Stimulated activated naive CD4-positive, alpha-beta T cell treated with Interleukin-2 at 50 U/mL for 16 hours (primary cell): ENCODE data around the gene STAM.
A peak's percentile ranks its signal among the peaks of the same experiment; 100 is the strongest.
"Not testable (repeated sequence)": the region's sequence is repeated elsewhere in the genome, so short reads cannot be mapped to it uniquely, and the experiment has no call there.

Experiments used
- DNase-seq: peaks from one replicate; lab custom pipeline; 2025; lab: John Stamatoyannopoulos, UW

STAM gene

DNA sequence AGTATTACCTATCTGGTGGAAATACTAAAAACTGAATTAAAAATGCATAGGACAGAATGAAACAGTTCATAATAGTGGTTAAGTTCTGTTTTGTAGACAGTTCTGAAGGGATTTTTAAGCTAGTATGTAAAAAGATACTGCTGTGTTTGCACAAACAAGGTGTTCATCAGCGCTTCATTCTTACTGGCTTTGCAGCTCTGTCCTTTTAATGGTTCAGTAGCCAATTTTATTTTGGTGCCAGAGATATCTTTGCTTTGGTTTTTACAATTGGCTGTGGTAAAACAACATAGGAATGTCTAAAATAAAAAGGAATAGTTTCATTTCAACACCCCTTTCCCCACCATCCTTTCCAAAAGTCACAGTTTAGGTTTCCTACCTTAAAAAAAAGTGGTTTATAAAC lies 33.0 kb downstream of the STAM start:
- no peak for DNase-seq

DNA sequence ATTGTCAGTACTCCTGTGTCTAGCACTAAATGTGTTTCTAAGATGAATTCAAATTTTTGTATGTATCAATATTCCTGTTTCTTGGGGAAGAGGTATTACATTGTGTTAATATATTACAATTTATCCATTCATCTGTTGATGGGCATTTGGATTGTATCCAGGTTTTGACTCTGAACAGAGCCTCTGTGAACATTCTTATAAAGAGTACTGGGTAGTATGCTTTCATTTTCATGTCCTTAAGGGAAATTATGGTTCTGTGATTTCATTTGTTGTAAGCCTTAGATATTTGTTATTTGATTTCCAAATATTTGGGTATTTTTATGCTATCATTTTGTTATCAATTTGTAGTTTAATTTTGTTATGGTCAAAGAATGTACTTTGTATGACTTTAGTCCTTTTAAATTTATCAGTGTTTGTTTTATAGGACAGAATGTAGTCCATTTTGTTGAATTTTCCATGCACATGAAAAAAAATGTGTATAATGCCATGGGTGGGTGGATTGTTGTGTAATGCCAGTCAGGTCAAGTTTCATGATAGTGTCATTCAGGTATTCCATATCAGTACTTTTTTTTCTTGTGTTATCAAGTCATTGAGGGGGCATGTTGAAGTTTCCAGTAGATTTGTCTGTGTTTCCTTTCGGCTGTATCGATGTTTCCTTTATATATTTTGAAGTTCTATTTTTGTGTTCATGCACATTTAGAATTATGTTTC lies 38.4 kb downstream of the STAM start:
- DNase-seq, result no peak

DNA sequence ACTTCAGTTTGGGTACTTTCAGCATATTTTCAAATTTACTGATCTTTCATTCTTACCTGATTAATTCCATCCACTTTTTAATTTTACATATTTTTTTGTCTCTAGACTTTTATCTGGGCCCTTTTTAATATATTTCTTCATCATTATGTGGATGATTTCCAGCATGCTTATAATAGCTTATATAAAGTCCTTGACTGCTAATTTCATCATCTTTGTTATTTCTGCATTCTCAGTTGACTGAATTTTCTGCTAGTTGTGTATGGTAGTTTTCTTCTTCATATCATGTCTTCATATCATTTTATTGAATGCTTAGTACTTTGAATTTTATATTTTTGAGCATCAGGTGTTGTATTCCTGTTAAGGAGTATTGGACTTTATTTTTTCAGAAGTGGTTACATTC lies 39.6 kb downstream of the STAM start:
- DNase-seq, result no peak

DNA sequence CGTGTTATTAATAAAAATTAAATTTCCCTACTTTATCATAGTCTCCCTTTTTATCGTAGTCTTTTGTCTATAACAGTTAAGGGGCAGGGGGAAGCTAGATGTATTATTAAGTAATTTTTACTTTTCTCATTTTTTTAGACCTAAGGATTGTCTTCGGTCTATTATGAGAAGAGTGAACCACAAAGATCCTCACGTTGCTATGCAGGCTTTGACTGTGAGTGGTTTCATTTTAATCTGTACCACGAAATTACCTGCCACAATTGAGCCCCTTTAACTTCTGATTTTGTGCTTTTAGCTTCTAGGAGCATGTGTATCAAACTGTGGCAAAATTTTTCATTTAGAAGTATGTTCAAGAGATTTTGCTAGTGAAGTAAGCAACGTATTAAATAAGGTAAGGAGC lies 40.6 kb downstream of the STAM start:
- no peak for DNase-seq

DNA sequence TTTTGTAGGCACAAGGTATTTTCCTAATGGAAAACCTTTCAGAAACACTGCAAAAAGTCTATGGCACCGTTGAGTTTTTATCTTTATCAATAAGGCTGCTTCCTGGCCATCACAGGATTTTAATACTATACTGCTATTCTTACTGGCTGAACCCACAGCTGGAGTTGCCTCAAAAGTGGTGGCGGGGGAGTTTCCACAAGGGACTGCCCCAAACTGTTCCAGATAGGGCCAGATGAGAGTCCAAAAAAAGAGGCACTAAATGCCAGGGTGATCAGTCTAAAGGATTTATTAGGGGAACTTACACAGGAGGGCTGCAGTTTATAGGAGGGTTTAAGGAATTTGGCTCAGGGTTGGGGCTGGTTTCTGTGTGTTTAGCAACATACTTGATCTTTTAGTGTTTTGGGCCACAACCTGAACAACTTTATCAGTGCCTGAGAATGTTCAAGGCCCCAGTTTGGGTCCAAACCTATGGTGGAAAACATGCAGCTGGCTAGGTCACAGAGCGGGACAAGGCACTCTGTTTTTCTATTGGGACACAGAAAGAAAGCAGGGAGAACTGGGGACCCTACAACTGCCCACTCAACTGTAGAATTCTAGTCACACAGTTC lies 41.4 kb downstream of the STAM start:
- peak; percentile 12 for DNase-seq

DNA sequence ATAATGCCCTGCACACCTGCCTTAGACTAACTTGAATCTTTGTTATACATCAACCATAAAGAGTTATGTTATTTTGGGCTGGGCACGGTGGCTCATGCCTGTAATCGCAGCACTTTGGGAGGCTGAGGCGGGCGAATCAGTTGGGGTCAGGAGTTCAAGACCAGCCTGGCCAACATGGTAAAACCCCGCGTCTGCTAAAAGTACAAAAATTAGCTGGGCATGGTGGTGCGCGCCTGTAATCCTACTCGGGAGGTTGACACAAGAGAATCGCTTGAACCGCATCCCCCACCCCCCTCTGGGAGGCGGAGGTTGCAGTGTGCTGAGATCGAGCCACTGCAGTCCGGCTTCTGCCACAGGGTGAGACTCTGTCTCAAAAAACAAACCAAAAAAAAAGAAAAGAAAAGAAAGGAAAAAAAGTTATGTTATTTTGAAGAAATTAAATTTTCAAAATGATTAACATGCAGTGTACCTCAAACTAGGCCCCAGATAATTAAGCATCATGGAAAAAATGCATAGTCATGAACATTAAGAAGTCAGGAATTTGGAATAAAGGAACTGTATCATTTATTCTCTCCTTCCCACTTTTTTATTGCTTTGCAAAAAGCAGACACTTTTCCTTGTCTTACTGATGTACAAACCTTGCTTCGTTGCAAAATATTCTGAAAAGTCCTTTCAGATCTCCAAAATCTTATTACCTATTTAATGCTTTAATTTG lies 43.3 kb downstream of the STAM start:
- no peak for DNase-seq

DNA sequence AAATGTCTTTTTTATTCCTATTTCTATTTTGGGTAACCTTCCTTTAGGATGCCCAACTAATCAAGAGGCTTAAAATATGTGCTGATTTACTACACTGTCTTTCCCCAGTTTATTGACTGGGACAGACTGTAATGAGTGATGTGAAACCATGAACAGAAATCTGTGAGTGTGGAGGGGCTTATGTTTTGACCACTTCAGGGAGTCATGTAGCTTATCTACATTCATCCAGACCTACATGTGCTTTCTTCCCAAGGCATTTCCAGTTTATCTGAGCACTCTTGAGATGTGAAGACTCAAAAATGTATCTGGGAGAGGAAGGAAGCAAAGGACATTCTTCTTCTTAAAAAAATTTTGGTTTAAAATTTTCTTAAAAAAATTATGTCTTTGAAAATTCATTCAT lies 45.2 kb downstream of the STAM start:
- DNase-seq, result no peak

DNA sequence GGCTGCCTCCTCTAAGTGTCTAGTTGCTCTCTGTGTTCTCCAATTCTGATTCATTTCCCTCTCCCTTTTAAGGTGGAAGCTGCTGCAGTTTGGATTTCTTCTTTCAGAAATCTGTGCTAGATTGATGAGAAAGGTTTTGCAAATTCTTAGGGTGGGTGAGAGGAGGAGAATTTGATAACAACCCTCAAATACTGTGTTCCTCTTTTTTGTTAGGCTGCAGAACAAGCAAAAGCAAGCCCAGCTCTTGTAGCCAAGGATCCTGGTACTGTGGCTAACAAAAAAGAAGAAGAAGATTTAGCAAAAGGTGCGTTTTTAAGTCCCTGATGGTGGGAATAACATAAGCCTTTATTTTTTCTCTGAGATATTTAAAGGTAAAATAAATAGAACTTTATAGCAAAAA lies 49.1 kb downstream of the STAM start:
- no peak for DNase-seq

DNA sequence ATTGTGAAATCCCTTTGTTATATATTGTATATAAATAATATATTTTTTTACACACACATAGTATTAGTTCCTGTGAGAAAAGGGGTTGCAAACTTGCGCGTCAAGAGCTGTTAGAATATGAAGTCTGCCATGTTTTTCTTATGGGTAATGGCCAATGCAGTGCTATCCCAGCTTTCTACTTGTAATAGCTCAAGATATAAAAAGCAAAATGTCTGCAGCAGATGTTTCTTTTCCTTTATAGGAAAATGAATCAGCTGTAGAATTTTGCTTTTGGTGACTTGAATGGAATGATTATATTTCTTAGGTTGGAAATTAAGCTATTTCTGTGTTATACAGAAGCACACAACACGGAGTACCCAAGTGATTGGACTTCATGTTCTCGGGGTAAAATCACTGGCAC lies 54.7 kb downstream of the STAM start:
- no peak for DNase-seq

DNA sequence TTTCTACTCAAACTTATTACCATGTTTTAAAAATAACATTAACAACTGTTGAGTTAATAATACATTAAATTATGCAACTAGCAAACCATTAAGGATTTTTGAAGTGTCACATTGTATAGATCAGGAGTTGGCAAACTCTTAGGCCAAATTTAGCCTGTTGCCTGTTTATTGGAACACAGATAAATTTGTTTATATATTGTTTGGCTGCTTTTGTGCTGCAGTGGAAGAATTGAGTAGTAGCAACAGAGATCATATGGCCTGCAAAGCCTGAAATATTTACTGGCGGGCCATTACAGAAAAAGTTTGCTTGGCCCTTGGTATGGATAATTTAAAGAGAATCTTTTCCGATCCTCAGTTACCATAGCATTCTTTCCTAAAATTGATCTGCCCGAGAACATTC lies 57.4 kb downstream of the STAM start:
- no peak for DNase-seq

DNA sequence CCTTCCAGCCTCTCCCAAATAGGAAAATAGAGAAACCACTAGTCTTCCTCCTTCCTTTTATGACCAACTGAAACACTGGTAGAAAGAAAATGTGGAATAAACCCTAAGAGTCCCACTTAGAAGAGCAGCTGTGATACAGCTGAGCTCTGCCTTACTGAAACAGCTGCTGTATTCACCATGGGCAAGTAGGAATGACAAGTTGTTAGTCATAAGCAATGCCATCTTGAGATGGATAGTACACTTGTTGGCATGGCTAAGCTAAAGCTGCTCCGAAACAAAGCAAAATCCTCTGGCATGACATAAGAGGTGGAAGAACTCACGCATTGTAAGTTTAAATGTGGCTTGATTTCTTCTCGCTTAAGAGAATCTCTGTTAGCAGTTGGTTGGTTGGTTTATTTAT lies 59.8 kb downstream of the STAM start:
- no peak for DNase-seq

DNA sequence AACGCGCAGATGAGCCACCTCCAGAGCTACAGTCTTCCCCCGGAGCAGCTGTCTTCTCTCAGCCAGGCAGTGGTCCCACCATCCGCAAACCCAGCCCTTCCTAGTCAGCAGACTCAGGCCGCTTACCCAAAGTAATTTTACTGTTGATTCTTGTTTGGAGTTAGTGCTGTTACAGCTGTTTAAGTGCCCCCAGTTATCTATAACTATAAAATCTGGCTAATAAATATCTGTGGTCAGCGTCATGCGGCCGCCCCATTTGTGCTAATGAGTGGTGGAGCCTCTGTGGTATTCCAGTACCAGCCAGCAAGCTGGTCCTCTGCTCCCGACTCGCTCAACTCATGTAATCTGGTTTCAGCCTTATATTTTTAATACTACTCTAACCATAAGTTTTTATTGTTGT lies 64.9 kb downstream of the STAM start:
- no peak for DNase-seq

DNA sequence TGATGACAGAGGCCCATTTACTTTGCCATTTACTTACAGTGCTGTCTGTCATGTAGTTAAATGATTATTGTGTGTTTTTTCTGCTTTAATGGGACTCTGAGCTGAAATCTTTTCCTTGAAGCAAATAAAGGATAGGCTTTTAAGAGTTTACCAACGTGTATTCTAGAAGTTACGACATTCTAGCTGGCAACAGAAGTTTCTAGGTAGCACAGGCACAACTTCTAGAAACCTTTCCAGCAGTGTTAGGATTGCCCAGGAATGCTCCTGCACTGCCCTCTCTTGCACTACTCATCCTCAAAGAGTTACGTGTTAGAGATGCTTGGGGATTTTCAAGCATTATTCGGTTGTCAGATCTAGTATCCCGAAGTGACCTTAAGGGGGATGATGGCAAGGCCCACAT lies 65.5 kb downstream of the STAM start:
- DNase-seq, result no peak

DNA sequence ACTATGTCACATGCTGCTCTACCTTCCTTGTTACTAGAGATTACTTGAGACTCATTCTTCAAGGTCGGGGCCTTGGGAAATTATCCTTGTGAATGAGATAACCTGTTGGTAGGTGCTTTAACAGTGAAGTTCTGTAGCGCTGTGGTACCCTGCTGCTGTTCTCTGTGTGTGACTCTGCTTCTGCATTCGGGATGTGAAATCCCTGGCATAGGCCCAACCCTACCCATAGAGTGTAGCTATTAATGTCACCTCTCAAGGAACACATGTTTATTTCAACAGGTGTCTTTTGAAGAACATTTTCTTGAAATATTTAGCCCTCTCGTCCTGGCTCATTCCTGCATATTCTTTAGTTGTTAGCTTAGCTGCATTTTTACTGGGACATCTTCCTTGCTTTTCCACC lies 66.2 kb downstream of the STAM start:
- no peak for DNase-seq

DNA sequence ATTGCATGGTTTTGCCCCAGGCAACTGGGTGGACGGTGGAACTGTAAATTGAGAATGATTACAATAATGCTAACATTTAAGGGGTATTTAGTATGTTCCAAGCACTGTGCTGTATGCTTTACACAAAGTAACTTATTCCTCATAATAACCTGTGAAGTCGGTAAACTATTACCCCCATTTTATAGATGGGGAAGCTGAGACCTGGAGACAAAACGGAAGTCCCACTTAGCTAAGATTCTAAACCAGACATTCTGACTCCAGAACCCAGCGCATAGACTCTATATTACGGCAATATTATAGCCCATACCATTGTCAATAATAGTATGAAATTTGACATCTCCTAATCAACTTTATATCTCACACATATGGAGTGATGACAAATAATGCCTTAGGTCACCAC lies 68.1 kb downstream of the STAM start:
- no peak for DNase-seq

DNA sequence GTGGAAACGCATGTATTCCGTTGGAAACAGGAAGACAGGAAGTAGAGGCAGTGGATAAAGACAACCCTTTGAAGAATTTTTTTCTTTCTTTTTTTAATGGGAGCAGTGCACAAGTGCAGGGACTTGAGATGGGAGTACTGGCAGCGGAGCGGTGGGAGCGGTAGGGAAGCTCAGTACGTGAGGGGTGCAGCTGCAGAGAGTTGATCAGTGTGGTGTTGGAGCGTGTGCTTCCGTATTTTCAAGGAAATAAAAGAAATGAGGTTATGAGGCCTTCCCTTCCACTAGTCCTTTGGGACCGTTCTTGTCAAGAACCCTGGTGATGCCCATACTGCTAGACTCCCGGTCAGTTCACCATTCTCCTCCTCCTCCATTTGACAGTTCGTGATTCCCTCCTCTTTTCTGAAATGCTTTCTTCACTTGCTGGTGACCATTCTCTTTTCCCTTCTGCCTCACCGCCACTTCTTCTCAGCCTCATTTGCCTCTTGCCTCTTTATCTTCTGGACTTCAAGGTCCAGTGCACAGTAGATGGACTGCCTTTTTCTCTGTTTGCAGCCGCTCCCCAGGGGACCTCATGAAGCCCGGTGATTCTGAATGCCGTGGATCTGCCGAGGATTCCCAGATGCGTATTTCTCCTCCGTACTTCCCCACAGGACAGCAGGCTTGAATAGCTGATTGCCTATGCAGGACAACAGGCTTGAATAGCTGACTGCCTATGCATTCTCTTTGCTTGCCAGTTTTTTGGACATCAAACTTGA lies 68.9 kb downstream of the STAM start:
- no peak for DNase-seq

DNA sequence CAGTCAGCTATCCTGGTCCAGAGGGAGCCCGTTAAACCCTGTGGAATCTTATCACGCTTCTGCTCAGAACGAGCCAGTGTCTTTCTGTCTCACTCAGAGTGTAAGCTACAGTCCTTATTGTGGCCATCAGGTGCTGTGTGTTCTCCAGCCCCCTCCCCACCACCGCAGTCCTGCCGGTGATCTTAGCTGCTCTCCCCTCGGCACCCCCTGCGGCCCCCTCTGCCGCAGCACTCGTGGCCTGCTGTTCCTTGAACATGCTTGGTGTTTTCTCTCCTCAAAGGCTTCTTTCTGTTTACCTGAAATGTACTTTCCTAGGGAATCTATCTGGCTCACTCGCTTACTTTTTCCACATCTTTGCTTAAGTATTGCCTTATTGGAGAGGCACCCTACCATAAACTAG lies 69.8 kb downstream of the STAM start:
- no peak for DNase-seq

DNA sequence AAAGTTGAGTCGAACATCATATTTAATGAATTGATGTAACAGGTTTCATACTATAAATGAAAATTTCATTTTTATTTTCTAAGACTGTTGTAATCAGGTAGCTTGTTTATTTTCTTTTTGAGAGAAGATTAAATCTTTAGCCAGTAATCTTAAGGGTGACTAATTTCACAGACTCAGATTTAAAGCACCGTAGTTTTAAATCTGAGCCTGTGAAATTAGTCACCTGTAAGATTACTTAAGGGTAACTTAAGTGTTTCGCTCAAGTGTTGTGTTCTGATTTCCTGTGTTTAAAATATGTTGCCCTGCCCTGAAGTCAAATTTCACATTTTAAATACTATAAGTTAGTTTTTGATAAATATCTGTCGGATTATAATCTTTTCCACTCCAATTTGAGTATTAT lies 72.2 kb downstream of the STAM start:
- DNase-seq, result no peak

DNA sequence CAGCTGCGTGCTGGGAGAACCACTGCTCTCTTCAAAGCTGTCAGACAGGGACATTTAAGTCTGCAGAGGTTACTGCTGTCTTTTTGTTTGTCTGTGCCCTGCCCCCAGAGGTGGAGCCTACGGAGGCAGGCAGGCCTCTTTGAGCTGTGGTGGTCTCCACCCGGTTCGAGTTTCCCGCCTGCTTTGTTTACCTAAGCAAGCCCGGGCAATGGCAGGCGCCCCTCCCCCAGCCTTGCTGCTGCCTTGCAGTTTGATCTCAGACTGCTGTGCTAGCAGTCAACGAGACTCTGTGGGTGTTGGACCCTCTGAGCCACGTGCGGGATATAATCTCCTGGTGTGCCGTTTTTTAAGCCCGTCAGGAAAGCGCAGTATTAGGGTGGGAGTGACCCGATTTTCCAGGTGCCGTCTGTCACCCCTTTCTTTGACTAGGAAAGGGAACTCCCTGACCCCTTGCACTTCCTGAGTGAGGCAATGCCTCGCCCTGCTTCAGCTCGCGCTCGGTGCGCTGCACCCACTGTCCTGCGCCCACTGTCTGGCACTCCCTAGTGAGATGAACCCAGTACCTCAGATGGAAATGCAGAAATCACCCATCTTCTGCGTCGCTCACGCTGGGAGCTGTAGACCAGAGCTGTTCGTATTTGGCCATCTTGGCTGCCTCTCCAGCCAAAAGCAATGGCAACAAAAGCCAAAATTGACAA lies 78.5 kb downstream of the STAM start:
- DNase-seq, result not testable (repeated sequence)

DNA sequence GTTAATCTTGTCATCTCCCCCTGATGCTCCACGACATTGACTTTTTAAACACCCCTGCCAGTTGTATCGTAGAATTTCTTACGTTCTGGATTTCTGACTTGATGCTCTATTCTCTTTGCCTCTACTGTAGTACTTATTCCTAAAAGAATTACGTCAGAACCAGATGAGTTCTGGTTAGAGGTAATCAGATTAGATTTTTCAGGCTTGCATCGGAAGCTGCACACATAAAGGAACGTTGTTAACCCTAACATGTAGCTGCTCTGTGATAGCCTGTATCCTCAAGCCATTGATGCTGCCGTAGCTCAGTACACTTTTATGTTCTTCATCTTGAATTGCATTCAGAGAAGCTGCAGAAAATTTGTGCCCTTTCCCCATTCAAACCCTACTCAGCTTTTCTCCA lies 81.8 kb downstream of the STAM start:
- no peak for DNase-seq

DNA sequence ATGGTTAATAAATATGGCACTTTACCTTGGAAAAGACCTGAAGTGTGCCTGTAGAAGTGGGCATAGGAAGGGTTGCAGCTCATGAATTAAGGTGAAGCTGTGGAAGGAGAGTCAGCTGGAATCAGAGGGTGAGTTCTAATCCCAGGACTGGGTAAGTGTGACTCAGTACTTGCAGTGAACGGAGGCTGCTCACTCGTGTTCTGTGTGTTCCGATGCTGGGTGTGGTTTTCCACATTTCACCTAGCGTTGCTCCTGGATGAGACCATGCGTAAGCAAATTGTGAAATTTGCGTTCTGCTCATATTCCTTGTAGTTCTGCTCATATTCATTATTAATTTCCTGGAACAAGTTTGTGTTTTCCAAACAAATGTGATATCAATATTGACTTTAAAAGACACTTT lies 85.7 kb downstream of the STAM start:
- DNase-seq, result no peak

DNA sequence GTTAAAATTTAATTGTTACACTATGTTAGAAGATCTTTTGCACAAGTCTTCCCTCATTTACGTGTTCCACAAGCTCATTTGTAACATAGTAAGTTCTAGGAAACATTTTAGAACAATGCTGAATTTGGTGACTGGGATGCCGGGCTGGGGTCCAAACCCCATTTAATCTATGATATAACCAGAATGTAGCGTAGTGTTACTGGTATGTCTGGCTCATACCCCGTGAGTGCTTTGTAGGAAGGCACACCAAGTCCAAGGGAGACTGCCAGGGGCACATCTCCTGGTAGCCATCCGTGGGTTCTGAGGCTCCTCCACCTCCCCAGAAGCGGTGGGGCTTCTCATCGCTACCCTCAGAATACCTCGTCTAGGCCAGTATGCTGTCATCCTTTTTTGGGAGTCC lies 86.7 kb downstream of the STAM start:
- DNase-seq, result no peak
